Panc1 (cell line): ENCODE measurements around the gene EHBP1L1.

Experiments used
- TCF7L2 ChIP-seq: IDR thresholded peaks from 2 replicates; pipeline ENCODE4 v1.6.1; 2011; ENCODE audit warnings: mild to moderate bottlenecking, low read depth, low read length, inconsistent platforms
- TF ChIP-seq, protein P1 (sequence below): fragments of 450-650 bp; IDR thresholded peaks from 2 replicates; pipeline ENCODE4 v1.5.1; 2017; ENCODE audit warnings: mild to moderate bottlenecking

DNA sequence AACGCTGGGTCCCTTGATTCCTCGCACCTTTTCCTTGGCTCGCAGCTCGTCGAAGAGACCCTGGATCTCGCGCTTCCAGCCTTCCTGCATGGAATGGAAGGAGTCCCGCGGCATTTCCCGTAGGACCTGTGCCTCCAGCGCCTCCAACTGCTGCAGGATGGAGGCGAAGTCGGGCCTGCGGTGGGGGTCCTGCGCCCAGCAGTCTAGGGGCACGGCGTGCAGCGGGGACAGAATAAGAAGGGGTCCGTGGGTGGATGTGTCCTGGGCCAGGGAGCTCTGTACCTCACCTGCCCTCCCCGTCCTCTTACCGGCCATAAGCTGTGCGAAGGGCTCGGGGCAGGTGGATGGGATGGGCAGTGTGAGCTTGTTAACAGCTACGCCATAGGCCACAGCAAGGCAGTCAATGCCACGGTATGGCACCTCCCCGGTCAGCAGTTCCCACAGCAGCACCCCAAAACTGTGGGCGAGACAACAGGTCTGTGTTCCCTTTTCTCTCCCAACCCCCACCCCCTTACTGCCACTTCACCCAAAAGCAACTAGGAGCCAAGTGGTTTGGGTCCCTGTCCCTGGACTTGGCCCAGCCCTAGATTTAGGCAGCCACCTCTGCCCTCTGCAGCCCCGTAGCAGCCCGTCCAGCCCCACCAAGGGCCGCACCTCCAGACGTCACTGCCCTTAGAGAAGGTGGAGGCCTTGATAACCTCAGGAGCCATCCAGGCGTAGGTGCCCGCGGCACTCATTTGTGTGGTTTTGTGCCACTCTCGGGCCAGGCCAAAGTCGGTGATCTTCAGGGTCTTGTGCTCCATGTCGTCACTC, 32.0 kb downstream of the EHBP1L1 start:
- TF ChIP-seq, protein P1, sequence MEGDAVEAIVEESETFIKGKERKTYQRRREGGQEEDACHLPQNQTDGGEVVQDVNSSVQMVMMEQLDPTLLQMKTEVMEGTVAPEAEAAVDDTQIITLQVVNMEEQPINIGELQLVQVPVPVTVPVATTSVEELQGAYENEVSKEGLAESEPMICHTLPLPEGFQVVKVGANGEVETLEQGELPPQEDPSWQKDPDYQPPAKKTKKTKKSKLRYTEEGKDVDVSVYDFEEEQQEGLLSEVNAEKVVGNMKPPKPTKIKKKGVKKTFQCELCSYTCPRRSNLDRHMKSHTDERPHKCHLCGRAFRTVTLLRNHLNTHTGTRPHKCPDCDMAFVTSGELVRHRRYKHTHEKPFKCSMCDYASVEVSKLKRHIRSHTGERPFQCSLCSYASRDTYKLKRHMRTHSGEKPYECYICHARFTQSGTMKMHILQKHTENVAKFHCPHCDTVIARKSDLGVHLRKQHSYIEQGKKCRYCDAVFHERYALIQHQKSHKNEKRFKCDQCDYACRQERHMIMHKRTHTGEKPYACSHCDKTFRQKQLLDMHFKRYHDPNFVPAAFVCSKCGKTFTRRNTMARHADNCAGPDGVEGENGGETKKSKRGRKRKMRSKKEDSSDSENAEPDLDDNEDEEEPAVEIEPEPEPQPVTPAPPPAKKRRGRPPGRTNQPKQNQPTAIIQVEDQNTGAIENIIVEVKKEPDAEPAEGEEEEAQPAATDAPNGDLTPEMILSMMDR, result no peak
- no peak for TF ChIP-seq TCF7L2
